NCI-H1694 (cell line): ENCODE data around the gene FUT4.
A peak's percentile ranks its signal among the peaks of the same experiment; 100 is the strongest.
"Not testable (repeated sequence)": the region's sequence is repeated elsewhere in the genome, so short reads cannot be mapped to it uniquely, and the experiment has no call there.

ENCODE experiments used
- DNase-seq: peaks from one replicate; lab custom pipeline; 2025; lab: John Stamatoyannopoulos, UW

The FUT4 gene

GRCh38 chr11:94543695-94544645, at the start of gene FUT4:
FUT4 (plus strand) TSS chr11:94543921; CDS start chr11:94544134, 213 bp downstream.
- no peak for DNase-seq

DNA sequence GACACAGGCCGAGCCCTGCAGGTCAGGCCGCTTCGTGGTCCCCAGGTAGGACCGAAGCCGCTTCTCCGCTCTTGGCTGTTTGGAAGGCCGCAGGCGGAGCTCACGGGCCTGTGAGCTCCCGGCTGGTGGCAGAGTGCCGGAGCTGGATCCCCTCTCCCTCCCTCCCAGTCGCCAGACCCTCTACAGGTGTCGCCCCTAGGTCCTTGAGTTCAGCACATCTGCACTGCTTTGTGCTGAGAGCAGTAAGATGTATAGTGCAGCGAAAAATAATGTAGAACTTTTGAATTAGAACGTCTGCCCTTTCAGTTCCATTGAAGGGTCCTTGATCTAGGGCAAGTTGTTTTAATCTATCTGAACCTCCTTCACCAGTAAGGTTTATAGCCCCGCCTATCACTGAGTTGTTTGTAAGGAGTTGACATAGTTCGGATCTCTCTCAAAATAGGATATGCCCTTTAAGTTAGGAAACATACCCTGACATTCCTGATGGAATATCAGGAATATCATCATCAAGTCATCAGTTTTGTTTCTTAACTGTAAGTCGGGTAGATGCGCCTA, 49.5 kb upstream of the FUT4 start:
- DNase-seq: no peak

- no peak for DNase-seq
Observed at GRCh38 chr11:94500181-94500580, 43.5 kb upstream of the FUT4 start.

DNA sequence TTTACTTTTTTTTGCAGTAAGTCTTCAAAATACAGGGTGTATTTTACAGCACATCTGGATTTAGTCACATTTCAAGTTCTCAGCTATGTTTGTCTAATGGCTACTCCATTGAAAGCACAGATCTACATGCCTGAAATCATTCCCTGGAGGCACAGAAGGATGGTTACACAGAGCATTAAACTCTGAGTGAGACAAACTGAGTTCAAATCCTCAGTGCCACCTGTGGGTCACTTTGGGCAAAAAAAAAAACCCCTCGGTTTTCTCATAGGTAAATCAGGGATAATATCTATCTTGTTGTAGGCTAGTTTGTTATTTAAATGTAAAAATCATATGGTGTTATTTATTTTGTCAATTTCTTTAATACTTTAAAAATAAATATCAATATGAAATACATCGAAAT, 42.2 kb upstream of the FUT4 start:
- DNase-seq: no peak

DNA sequence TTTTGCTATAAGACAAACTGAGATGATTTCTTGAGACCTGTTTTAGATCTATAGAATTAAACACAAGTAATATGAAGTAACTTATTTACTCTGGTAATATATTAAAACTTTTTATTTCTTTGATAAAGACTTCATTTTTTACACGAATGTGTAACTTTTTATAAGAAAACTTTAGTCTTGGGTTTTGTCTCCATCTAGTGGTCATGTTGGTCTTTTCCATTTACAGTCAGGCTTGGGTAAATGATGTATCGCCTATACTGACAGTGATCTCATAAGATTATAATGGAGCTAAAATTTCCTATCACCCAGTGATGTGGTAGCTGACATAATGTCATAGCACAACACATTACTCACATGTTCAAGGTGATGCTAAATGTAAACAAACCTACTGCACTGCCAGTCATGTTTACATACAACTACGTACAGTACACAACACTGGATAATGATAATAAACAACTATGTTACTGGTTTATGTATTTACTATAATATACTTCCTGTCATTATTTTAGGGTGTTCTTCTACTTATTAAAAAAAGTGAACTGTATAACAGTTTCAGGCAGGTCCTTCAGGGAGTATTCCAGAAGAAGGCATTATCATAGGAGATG, 38.9 kb upstream of the FUT4 start:
- DNase-seq: no peak

DNA sequence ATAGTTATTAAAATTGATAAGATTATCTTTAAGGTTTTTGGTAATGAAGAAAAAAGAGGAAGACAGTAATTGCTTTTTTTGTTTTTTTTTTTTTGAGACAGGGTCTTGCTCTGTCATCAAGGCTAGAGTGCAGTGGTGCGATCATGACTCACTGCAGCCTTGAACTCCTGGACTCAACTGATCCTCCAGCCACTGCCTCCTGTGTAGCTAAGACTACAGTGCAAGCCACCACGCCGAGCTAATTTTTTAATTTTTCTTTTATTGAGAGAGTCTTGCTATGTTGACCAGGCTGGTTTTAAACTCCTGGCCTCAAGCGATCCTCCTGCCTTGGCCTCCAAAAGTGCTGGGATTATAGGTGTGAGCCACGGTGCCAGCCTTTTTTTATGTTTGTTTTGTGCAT, 37.2 kb upstream of the FUT4 start:
- not testable (repeated sequence) for DNase-seq

GRCh38 chr11:94507485-94507884, 36.2 kb upstream of the FUT4 start:
- no peak for DNase-seq

- no peak for DNase-seq
Observed at GRCh38 chr11:94511932-94512781, 31.6 kb upstream of the FUT4 start, which contains the start of gene C11orf97. C11orf97 (plus strand) TSS chr11:94512461; CDS start chr11:94512529, 68 bp downstream.

GRCh38 chr11:94513091-94513490, 30.6 kb upstream of the FUT4 start:
- DNase-seq: no peak

GRCh38 chr11:94515398-94515797, 28.3 kb upstream of the FUT4 start:
- DNase-seq: no peak

DNA sequence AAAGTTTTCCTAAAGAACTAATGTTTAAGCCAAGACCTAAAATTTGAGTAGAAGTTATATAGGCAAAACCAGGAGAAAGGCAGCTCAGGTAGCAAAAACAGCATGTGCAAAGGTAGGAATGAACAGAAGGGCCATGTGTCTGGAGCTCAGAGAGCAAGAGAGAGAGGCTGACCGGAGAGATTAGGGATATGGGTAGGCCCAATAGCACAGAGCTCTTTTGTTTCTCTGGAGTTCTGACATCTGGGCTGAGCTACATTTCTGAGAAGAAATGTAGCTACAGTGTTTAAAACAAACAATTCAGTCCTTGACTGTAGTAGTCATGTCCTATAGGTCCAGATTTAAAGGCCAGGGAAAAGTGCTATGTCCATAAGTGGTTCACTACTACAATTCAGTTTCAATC, 27.0 kb upstream of the FUT4 start:
- DNase-seq: no peak

GRCh38 chr11:94518300-94518699, 25.4 kb upstream of the FUT4 start:
- no peak for DNase-seq

GRCh38 chr11:94519478-94520084, 24.1 kb upstream of the FUT4 start:
- peak; percentile 5 for DNase-seq

- DNase-seq: no peak
Observed at GRCh38 chr11:94521684-94522083, 22.0 kb upstream of the FUT4 start.

DNA sequence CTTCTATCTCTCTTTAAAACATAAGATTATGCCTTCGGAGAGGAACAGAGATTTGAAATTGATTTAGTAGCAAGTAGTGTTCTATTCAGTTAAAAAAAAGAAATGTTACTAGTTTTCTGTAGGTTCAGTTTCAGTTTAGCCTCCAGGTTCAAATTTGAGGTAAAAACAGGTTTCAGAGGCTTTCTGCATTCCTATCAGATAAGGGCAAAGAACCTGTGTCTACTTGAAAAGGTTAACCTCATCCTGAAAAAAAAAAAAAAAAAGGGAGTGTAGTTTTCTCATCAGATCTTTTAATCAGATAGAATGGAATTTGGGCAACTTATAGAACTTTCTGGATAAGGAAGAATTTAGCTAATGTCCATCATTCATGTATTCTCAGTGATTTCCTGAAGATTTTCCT, 19.4 kb upstream of the FUT4 start:
- DNase-seq: no peak

GRCh38 chr11:94525546-94526324, 18.0 kb upstream of the FUT4 start:
- no peak for DNase-seq

GRCh38 chr11:94526645-94527438, 16.9 kb upstream of the FUT4 start:
- no peak for DNase-seq

DNA sequence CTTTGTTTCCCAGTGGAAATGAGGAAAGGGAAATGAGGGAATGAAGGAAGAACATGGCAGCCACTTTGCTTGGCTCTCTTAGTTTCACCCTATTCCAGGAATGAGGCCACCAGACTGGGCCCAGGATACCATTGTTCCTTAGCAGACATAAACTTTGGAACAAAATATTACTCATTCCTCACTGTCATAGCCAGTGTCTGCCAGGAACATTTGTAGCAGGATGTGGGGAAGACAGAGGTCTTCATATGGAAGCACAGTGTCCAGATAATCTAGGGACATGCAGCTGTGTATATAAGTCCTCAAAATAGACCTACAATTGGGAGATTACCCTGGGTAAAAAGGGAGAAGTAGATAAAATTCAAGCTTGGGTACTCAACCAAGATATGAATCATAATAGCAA, 15.2 kb upstream of the FUT4 start:
- no peak for DNase-seq

- DNase-seq: no peak
Observed at GRCh38 chr11:94532211-94532610, 11.5 kb upstream of the FUT4 start.

- no peak for DNase-seq
Observed at GRCh38 chr11:94533206-94533605, 10.5 kb upstream of the FUT4 start.
